Activated CD4-positive, alpha-beta T cell treated with anti-CD3 and anti-CD28 coated beads, Interleukin-2, Interleukin-6, amounts not matched to agents 100 ng/mL and 50 ng/mL, durations not matched to agents 16 hours and 8 hours (primary cell): ENCODE data around the gene ARRB2.

Experiments
- DNase-seq: peaks from one replicate; pipeline ENCODE4 v3.0.0-alpha.2; 2020

The ARRB2 gene

GRCh38 chr17:4734857-4735475, 24.5 kb downstream of the ARRB2 start:
- DNase-seq = no peak

GRCh38 chr17:4735876-4736651, 25.6 kb downstream of the ARRB2 start:
- DNase-seq = no peak

GRCh38 chr17:4738136-4739121, 28.0 kb downstream of the ARRB2 start:
- DNase-seq = no peak

- DNase-seq = peak; percentile 46
Measured at GRCh38 chr17:4739122-4740024, 28.9 kb downstream of the ARRB2 start, which contains the start of the genes CXCL16 and ZMYND15. Gene CXCL16, minus strand, starts transcription at chr17:4739928. Its CDS starts 589 bp downstream, at chr17:4739339. Gene ZMYND15, plus strand, starts transcription at chr17:4739833. Its CDS starts 716 bp downstream, at chr17:4740549.

GRCh38 chr17:4740025-4740351, 29.6 kb downstream of the ARRB2 start:
- DNase-seq = no peak

- no peak for DNase-seq
Measured at GRCh38 chr17:4740584-4740983, 30.2 kb downstream of the ARRB2 start.

- DNase-seq = no peak
Measured at GRCh38 chr17:4741544-4741943, 31.1 kb downstream of the ARRB2 start.

GRCh38 chr17:4742133-4742532, 31.7 kb downstream of the ARRB2 start:
- no peak for DNase-seq

- DNase-seq = no peak
Measured at GRCh38 chr17:4742629-4743028, 32.2 kb downstream of the ARRB2 start.

GRCh38 chr17:4743216-4743615, 32.8 kb downstream of the ARRB2 start:
- no peak for DNase-seq

- DNase-seq = no peak
Measured at GRCh38 chr17:4743898-4744297, 33.5 kb downstream of the ARRB2 start.

- DNase-seq = no peak
Measured at GRCh38 chr17:4744999-4745969, 34.9 kb downstream of the ARRB2 start.

GRCh38 chr17:4747847-4748246, 37.4 kb downstream of the ARRB2 start:
- peak; percentile 63 for DNase-seq

GRCh38 chr17:4748686-4749085, 38.3 kb downstream of the ARRB2 start:
- no peak for DNase-seq

GRCh38 chr17:4750606-4751005, 40.2 kb downstream of the ARRB2 start:
- no peak for DNase-seq

- DNase-seq = no peak
Measured at GRCh38 chr17:4751932-4752331, 41.5 kb downstream of the ARRB2 start.

GRCh38 chr17:4753392-4753791, 43.0 kb downstream of the ARRB2 start:
- no peak for DNase-seq

GRCh38 chr17:4759776-4760236, 49.4 kb downstream of the ARRB2 start:
- DNase-seq = no peak

GRCh38 chr17:4764595-4764994, 54.2 kb downstream of the ARRB2 start:
- no peak for DNase-seq

GRCh38 chr17:4766201-4766600, 55.8 kb downstream of the ARRB2 start:
- no peak for DNase-seq

GRCh38 chr17:4766723-4767122, 56.3 kb downstream of the ARRB2 start:
- no peak for DNase-seq
